NCI-H345 (cell line): Measurements from ENCODE around the gene EIF2AK2.
"Not testable (repeated sequence)": the region's sequence is repeated elsewhere in the genome, so short reads cannot be mapped to it uniquely, and the experiment has no call there.

ENCODE experiments used
- DNase-seq: peaks from one replicate; lab custom pipeline; 2025; lab: John Stamatoyannopoulos, UW

EIF2AK2 gene

GRCh38 chr2:37156857-37157714 is at the start of gene EIF2AK2:
Gene EIF2AK2 (minus strand): TSS chr2:37156980. CDS start chr2:37147806, 9,174 bp downstream.
- DNase-seq, result peak; percentile 86

GRCh38 chr2:37205689-37206341 is 49.0 kb upstream of the EIF2AK2 start:
- no peak for DNase-seq

- not testable (repeated sequence) for DNase-seq
These were observed 48.4 kb upstream of the EIF2AK2 start for GRCh38 chr2:37205071-37205661.

GRCh38 chr2:37203708-37204107 is 46.9 kb upstream of the EIF2AK2 start:
- DNase-seq, result no peak

GRCh38 chr2:37201766-37202165 is 45.0 kb upstream of the EIF2AK2 start:
- no peak for DNase-seq

- DNase-seq, result no peak
These were observed 44.4 kb upstream of the EIF2AK2 start for GRCh38 chr2:37201208-37201607.

- DNase-seq, result no peak
These were observed 41.9 kb upstream of the EIF2AK2 start for GRCh38 chr2:37198681-37199065.

GRCh38 chr2:37196320-37197195 is 39.8 kb upstream of the EIF2AK2 start, which contains the start of gene CEBPZOS:
Gene CEBPZOS (plus strand): TSS chr2:37196496. CDS start chr2:37199705, 3,209 bp downstream.
- DNase-seq, result peak; percentile 74

GRCh38 chr2:37195862-37196319 is 39.1 kb upstream of the EIF2AK2 start:
- DNase-seq, result not testable (repeated sequence)

GRCh38 chr2:37192551-37192950 is 35.8 kb upstream of the EIF2AK2 start:
- DNase-seq, result no peak

GRCh38 chr2:37191747-37192146 is 35.0 kb upstream of the EIF2AK2 start:
- DNase-seq, result no peak

GRCh38 chr2:37191253-37191652 is 34.5 kb upstream of the EIF2AK2 start:
- no peak for DNase-seq

- no peak for DNase-seq
These were observed 33.5 kb upstream of the EIF2AK2 start for GRCh38 chr2:37190290-37190689.

- DNase-seq, result no peak
These were observed 32.8 kb upstream of the EIF2AK2 start for GRCh38 chr2:37189452-37190153.

GRCh38 chr2:37188570-37188969 is 31.8 kb upstream of the EIF2AK2 start, which contains the start of gene SULT6B1:
Gene SULT6B1 (minus strand): TSS chr2:37188670. CDS start chr2:37188640, 30 bp downstream.
- no peak for DNase-seq

- DNase-seq, result no peak
These were observed 25.2 kb upstream of the EIF2AK2 start for GRCh38 chr2:37181726-37182684.

- no peak for DNase-seq
These were observed 23.9 kb upstream of the EIF2AK2 start for GRCh38 chr2:37180640-37181039.

- DNase-seq, result no peak
These were observed 23.3 kb upstream of the EIF2AK2 start for GRCh38 chr2:37180006-37180639.

- no peak for DNase-seq
These were observed 17.0 kb upstream of the EIF2AK2 start for GRCh38 chr2:37173741-37174140.
